C4-2B (cell line): ENCODE data around the gene SLC2A4RG.

Experiments
- ZFX ChIP-seq: fragments of 450-650 bp; IDR thresholded peaks from 2 replicates; pipeline ENCODE4 v1.6.1; 2017
- TF ChIP-seq, protein P1 (sequence below): fragments of 450-650 bp; conservative IDR thresholded peaks from 2 replicates; pipeline ENCODE4 v1.5.1; 2017; ENCODE audit warnings: mild to moderate bottlenecking

GRCh38 chr20:63753381-63753780 lies 13.8 kb downstream of the SLC2A4RG start:
- TF ChIP-seq, protein P1, sequence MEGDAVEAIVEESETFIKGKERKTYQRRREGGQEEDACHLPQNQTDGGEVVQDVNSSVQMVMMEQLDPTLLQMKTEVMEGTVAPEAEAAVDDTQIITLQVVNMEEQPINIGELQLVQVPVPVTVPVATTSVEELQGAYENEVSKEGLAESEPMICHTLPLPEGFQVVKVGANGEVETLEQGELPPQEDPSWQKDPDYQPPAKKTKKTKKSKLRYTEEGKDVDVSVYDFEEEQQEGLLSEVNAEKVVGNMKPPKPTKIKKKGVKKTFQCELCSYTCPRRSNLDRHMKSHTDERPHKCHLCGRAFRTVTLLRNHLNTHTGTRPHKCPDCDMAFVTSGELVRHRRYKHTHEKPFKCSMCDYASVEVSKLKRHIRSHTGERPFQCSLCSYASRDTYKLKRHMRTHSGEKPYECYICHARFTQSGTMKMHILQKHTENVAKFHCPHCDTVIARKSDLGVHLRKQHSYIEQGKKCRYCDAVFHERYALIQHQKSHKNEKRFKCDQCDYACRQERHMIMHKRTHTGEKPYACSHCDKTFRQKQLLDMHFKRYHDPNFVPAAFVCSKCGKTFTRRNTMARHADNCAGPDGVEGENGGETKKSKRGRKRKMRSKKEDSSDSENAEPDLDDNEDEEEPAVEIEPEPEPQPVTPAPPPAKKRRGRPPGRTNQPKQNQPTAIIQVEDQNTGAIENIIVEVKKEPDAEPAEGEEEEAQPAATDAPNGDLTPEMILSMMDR: no peak
- TF ChIP-seq ZFX: no peak
